HAP-1 (cell line): ENCODE measurements around the gene CUX1.
"Not testable (repeated sequence)": the region's sequence is repeated elsewhere in the genome, so short reads cannot be mapped to it uniquely, and the experiment has no call there.

Experiments
- DNase-seq, 2 experiments: peaks; one replicate each; pipeline ENCODE4 v3.0.0-alpha.2; 2016 to 2020; ENCODE audit warnings: low spot score in 2 of 2
- H3K27me3 ChIP-seq: fragments of 250-450 bp; sonication (Bioruptor Pico); 2 replicates; pipeline ENCODE4 v1.5.1; 2020; ENCODE audit warnings: low read depth, mild to moderate bottlenecking, moderate library complexity
- H3K36me3 ChIP-seq: fragments of 250-450 bp; sonication (Bioruptor Pico); replicated peaks from 2 replicates; pipeline ENCODE4 v1.5.1; 2020; ENCODE audit warnings: mild to moderate bottlenecking
- H3K4me1 ChIP-seq: fragments of 250-450 bp; sonication (Bioruptor Pico); 2 replicates; pipeline ENCODE4 v1.5.1; 2020; ENCODE audit warnings: mild to moderate bottlenecking
- H3K4me3 ChIP-seq: fragments of 250-450 bp; sonication (Bioruptor Pico); 2 replicates; pipeline ENCODE4 v1.5.1; 2020; ENCODE audit warnings: mild to moderate bottlenecking, moderate library complexity
- H3K9me3 ChIP-seq: fragments of 250-450 bp; sonication (Bioruptor Pico); 2 replicates; pipeline ENCODE4 v1.5.1; 2020; ENCODE audit warnings: mild to moderate bottlenecking, moderate library complexity
- in situ Hi-C: fragments of 300-500 bp; cut with MboI; formaldehyde crosslinking; loops from 3 replicates; pipeline ENCODE4 v1.14.3; 2020; ENCODE audit warnings: low sequenced_read_pairs, inconsistent platforms, mixed read lengths

The CUX1 gene

DNA sequence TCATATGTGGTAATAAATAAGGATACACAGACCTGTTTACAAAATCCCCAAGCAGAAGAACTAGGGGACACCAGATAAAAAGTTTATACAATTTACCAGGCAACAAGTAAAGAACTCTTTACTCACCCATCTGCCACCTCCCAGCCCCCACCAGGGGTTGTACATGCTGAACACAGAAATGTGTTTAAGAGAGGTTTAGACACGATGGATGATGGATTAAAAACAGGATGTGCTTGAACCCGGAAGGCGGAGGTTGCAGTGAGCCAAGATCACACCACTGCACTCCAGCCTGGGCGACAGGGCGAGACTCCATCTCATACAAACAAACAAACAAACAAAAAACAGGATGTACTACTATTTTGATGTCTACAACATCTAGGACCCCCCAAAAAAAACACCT, 511.4 kb downstream of the CUX1 start:
- in situ Hi-C loops, H3K9me3 ChIP-seq, H3K4me1 ChIP-seq, H3K4me3 ChIP-seq, H3K36me3 ChIP-seq, H3K27me3 ChIP-seq, DNase-seq: not testable (repeated sequence)

DNA sequence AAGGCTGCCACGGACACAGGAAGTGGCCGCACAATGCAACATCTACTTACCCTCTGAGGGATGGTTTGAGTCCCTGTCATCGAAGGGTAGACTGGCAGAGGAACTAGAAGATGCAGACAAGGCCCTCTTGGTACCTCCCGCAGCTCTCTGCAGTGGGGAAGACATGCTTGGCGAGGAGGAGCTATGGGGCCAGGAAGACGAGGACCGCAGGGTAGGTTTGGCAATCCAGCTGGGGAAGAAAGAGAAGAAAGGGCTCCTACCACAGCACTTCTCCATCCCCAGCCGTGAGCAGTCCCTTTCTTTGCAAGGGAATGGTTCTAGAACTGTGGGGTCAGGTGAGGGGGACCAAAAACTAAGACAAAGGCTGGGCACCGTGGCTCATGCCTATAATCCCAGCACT, 511.9 kb downstream of the CUX1 start:
- H3K9me3 ChIP-seq, DNase-seq, H3K4me3 ChIP-seq, H3K36me3 ChIP-seq, H3K4me1 ChIP-seq, in situ Hi-C loops, H3K27me3 ChIP-seq: not testable (repeated sequence)

DNA sequence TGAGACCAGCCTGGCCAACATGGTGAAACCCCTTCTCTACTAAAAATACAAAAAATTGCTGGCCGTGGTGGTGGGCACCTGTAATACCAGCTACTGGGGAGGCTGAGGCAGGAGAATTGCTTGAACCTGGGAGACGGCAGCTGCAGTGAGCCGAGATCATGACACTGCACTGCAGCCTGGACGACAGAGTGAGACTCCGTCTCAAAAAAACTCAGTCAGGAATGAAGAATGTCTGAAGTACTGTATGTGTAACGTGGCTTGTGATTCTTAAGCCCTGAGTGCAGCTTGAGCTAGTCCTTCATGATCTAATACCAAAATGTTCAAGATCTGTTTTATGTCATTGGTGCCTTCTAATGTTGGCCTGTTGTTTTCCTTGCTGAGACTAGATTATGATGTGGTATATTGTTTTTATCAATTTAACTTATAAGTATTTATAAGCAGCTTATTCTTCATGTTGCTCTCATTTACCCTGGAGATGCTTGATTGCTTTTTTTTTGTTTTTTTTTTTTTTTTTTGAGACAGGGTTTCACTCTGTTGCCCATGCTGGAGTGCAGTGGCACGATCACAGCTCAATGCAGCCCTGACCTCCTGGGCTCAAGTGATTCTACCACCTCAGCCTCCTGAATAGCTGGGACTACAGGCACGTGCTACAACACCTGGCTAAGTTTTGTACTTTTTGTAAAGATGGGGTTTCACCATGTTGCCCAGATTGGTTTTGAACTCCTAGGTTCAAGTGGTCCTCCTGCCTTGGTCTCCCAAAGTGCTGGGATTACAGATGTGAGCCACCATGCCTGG, 513.4 kb downstream of the CUX1 start:
- H3K4me3 ChIP-seq, in situ Hi-C loops, H3K36me3 ChIP-seq, H3K4me1 ChIP-seq, DNase-seq, H3K27me3 ChIP-seq, H3K9me3 ChIP-seq: not testable (repeated sequence)
